ENCODE results near the gene MDC1. TPM values are rescaled to one million over a fixed set of nuclear protein-coding genes. Genes with fewer than 3 reads are reported as not detected.
A peak's percentile ranks its signal among the peaks of the same experiment; 100 is the strongest.

MDC1 gene
- polyA plus RNA-seq, 1 donor (not counting 4 experiments of a cell fraction or from before 2014, with no cell fraction given), result 6.9 TPM

- H2AFZ ChIP-seq (ENCODE audit: control insufficient read depth, low read length), result no peak overlapping the region
- DNase-seq (ENCODE audit: low read depth, low spot score), result no peak
- peak overlapping the region; percentile 68 to 94 (median 82) for H3K4me3 ChIP-seq (ENCODE audit: control insufficient read depth in 2 of 3, extremely low read depth in 1 of 3, insufficient read depth in 2 of 3, low read depth in 1 of 3, low read length in 3 of 3)
- peaks cover 44% of the 10 kb centered on the region for H3K4me1 ChIP-seq (ENCODE audit: control insufficient read depth, extremely low read depth, insufficient read depth, low read length)
- no peak for FAIRE-seq
- H3K9me3 ChIP-seq (ENCODE audit: control insufficient read depth, low read depth, low read length), result no peaks in the 10 kb centered on the region
- TF ChIP-seq EZH2 (IDR thresholded peaks at IDR 0.05; ENCODE audit: low read length), result no peak
- no peak for TF ChIP-seq CTCF (optimal IDR thresholded peaks at IDR 0.05 in 1 of 3, IDR thresholded peaks at IDR 0.05 in 1 of 3, conservative IDR thresholded peaks at IDR 0.05 in 1 of 3; ENCODE audit: extremely low read depth in 1 of 3, insufficient read depth in 2 of 3, low read length in 3 of 3)
- peak overlapping the region; percentile 94 for H3K27ac ChIP-seq (ENCODE audit: control insufficient read depth, insufficient read depth, low read length)
- peak overlapping the region; percentile 97 for H3K9ac ChIP-seq (ENCODE audit: control insufficient read depth, extremely low read depth, insufficient read depth, low read length)
- dilution Hi-C loops (cut with MboI; ENCODE audit: extremely low pct_ligation_motif_present, low sequenced_read_pairs), result no loop called here
- H4K20me1 ChIP-seq (ENCODE audit: control insufficient read depth, extremely low read depth, insufficient read depth, low read length), result peaks cover 19% of the 10 kb centered on the region
- H3K36me3 ChIP-seq (ENCODE audit: control insufficient read depth in 2 of 2, extremely low read depth in 1 of 2, insufficient read depth in 2 of 2, low read length in 2 of 2), result peaks cover 13 to 41% of the 10 kb centered on the region in 2 experiments
- peaks cover 88% of the 10 kb centered on the region for H3K79me2 ChIP-seq (ENCODE audit: control insufficient read depth, insufficient read depth, low read length)
- H3K4me2 ChIP-seq (ENCODE audit: control insufficient read depth, extremely low read depth, insufficient read depth, low read depth, low read length), result peak overlapping the region; percentile 100
- no peaks in the 10 kb centered on the region for H3K9me1 ChIP-seq (ENCODE audit: control insufficient read depth, extremely low read depth, insufficient read depth, low read length)
- no peaks in the 10 kb centered on the region for H3K27me3 ChIP-seq (ENCODE audit: control insufficient read depth, extremely low read depth, insufficient read depth, low read length)
Observed at GRCh38 chr6:30684386-30685156, 32.5 kb downstream of the MDC1 start.

GRCh38 chr6:30683980-30684338 is 33.1 kb downstream of the MDC1 start:
- dilution Hi-C loops (cut with MboI; ENCODE audit: extremely low pct_ligation_motif_present, low sequenced_read_pairs), result no loop called here
- H3K4me1 ChIP-seq (ENCODE audit: control insufficient read depth, extremely low read depth, insufficient read depth, low read length), result peaks cover 40% of the 10 kb centered on the region
- no peaks in the 10 kb centered on the region for H3K9me1 ChIP-seq (ENCODE audit: control insufficient read depth, extremely low read depth, insufficient read depth, low read length)
- H3K9ac ChIP-seq (ENCODE audit: control insufficient read depth, extremely low read depth, insufficient read depth, low read length), result peak overlapping the region; percentile 97
- peak overlapping the region; percentile 100 for H3K4me2 ChIP-seq (ENCODE audit: control insufficient read depth, extremely low read depth, insufficient read depth, low read depth, low read length)
- no peaks in the 10 kb centered on the region for H3K27me3 ChIP-seq (ENCODE audit: control insufficient read depth, extremely low read depth, insufficient read depth, low read length)
- no peak for FAIRE-seq
- H4K20me1 ChIP-seq (ENCODE audit: control insufficient read depth, extremely low read depth, insufficient read depth, low read length), result peaks cover 24% of the 10 kb centered on the region
- TF ChIP-seq CTCF (optimal IDR thresholded peaks at IDR 0.05 in 1 of 3, IDR thresholded peaks at IDR 0.05 in 1 of 3, conservative IDR thresholded peaks at IDR 0.05 in 1 of 3; ENCODE audit: extremely low read depth in 1 of 3, insufficient read depth in 2 of 3, low read length in 3 of 3) (no peak), EZH2 (IDR thresholded peaks at IDR 0.05; ENCODE audit: low read length) (no peak)
- H3K27ac ChIP-seq (ENCODE audit: control insufficient read depth, insufficient read depth, low read length), result peak overlapping the region; percentile 94
- no peaks in the 10 kb centered on the region for H3K9me3 ChIP-seq (ENCODE audit: control insufficient read depth, low read depth, low read length)
- peaks cover 13 to 41% of the 10 kb centered on the region in 2 experiments for H3K36me3 ChIP-seq (ENCODE audit: control insufficient read depth in 2 of 2, extremely low read depth in 1 of 2, insufficient read depth in 2 of 2, low read length in 2 of 2)
- no peak overlapping the region for H2AFZ ChIP-seq (ENCODE audit: control insufficient read depth, low read length)
- H3K79me2 ChIP-seq (ENCODE audit: control insufficient read depth, insufficient read depth, low read length), result peaks cover 88% of the 10 kb centered on the region
- DNase-seq (ENCODE audit: low read depth, low spot score), result no peak
- H3K4me3 ChIP-seq (ENCODE audit: control insufficient read depth in 2 of 3, extremely low read depth in 1 of 3, insufficient read depth in 2 of 3, low read depth in 1 of 3, low read length in 3 of 3), result peak overlapping the region; percentile 68 to 94 (median 82)

Data from keratinocyte (primary cell).